ENCODE measurements around the gene LRRC7.
"Not testable (repeated sequence)": the region's sequence is repeated elsewhere in the genome, so short reads cannot be mapped to it uniquely, and the experiment has no call there.

Gene LRRC7

DNA sequence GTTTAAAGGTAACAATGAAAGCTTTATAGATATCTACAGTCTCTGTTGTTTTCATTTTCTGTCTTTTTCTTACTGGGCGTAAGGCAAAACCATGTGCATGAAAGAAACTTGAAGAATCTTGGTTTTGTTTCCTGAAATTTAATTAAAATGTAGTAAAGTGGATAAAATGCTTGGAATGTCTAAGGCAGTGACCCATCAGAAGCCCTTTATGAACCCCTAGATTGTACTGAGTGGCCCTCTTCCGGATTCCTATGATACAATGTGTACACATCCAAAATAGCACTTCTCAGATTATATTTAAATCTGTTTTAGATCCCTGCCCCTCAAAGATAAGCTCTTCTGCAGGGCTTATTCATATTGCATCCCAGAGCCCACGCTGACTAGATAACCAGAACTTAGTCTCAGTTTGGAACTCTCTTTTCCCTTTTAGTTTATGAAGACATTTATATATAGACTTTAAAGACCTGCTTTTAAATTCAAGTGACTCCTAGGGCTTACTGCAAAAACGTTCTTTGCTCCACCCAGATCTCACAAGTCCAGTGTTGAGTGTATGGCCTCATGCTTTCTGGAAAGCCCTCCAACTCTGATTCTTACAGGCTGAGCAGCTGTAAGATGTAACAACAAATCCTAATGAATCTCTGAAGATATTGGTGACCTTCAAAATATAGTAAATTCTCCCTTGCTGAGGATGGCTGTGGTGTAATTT, 142.9 kb downstream of the LRRC7 start:
- H3K27ac ChIP-seq: no peak overlapping the region
- TF ChIP-seq, protein P1, sequence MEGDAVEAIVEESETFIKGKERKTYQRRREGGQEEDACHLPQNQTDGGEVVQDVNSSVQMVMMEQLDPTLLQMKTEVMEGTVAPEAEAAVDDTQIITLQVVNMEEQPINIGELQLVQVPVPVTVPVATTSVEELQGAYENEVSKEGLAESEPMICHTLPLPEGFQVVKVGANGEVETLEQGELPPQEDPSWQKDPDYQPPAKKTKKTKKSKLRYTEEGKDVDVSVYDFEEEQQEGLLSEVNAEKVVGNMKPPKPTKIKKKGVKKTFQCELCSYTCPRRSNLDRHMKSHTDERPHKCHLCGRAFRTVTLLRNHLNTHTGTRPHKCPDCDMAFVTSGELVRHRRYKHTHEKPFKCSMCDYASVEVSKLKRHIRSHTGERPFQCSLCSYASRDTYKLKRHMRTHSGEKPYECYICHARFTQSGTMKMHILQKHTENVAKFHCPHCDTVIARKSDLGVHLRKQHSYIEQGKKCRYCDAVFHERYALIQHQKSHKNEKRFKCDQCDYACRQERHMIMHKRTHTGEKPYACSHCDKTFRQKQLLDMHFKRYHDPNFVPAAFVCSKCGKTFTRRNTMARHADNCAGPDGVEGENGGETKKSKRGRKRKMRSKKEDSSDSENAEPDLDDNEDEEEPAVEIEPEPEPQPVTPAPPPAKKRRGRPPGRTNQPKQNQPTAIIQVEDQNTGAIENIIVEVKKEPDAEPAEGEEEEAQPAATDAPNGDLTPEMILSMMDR (conservative IDR thresholded peaks at IDR 0.05; ENCODE audit: low read depth): no peak
- no peak for DNase-seq (ENCODE audit: low spot score)
- ChIA-PET POLR2A (ENCODE audit: low non-redundant PET) (no interaction called here), CTCF (interaction anchor here (0.6 kb wide), 1 partner anchor 36 kb away, joined by 6 read pairs; no protein-coding TSS in a partner anchor)

DNA sequence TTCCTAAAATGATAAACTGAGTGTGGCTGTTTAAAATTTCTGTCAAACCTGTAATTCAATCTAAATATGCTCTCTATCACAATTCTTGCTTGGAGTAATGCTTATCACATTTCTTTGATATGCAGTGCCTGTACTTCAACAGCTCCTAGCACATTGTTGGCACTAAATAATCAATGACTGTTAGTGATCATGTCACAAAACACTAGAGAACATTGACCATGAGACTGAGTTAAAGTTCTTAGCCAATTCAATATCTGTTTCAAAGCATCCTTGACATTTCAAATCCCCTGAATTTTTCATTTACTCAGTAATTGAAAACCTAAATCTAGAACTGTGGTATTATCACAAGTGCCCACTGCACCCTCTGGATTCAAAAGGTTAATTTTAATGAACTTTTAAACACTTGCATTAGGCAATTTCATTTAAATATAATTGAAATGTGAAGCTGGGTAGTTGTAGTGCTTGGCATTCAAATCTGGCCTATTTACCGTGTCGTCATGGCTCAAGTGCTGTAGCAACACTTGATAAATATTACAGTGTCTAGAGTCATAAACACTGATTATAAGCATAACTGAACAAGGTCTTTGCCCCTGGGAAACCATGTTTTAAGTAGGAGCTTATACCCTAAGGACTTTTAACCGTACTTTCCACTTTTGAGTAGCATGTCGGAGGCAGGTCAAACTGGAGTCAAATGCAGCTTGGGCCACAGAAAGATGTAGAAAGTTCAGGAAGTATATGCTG, 143.6 kb downstream of the LRRC7 start:
- ChIA-PET POLR2A (ENCODE audit: low non-redundant PET) (no interaction called here), CTCF (interaction anchor here (0.6 kb wide), 1 partner anchor 36 kb away, joined by 6 read pairs; no protein-coding TSS in a partner anchor)
- H3K27ac ChIP-seq: no peak overlapping the region
- no peak for DNase-seq (ENCODE audit: low spot score)
- TF ChIP-seq, protein P1 (conservative IDR thresholded peaks at IDR 0.05; ENCODE audit: low read depth): no peak

DNA sequence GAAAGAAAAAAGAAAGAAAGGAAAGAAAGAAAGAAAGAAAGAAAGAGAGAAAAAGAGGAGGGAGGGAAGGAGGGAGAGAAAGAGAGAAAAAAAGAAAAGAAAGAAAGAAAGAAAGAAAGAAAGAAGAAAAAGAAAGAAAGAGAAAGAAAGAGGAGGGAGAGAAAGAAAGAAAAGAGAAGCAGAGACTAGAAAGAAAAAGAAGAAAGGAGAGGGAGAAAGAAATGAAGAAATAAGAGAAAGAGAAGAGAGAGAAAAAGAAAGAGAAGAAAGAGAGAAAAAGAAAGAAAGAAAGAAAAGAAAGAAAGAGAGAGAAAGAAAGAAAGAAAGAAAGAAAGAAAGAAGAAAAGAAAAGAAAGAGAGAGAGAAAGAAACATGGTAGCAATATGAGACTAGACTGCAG, 150.1 kb downstream of the LRRC7 start:
- H3K27ac ChIP-seq; DNase-seq (ENCODE audit: low spot score); CTCF ChIA-PET; POLR2A ChIA-PET (ENCODE audit: low non-redundant PET): not testable (repeated sequence)

DNA sequence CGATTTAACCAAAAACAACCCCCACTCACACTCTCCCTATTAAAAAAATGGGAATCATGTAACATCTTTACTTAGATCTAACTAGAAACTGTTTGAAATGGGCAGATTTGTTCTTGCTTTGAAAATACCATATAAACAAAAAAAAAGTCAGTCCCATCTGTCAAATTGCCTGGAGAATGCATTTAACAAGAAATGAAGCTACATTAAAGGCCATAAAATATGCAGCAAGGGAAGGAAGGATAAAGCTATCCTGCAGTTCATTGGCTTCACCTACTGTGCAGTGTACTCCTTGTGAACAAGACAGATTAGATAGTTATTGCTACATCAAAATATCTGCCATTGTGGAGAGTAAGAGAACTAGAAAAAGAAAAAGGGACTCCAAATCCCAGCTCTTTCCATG, 160.5 kb downstream of the LRRC7 start:
- ChIA-PET POLR2A (ENCODE audit: low non-redundant PET) (no interaction called here), CTCF (interaction anchor here (1.2 kb wide), 1 partner anchor 9 kb away, joined by 4 read pairs; no protein-coding TSS in a partner anchor)
- TF ChIP-seq, protein P1 (conservative IDR thresholded peaks at IDR 0.05; ENCODE audit: low read depth): no peak
- H3K27ac ChIP-seq: no peak overlapping the region
- DNase-seq (ENCODE audit: low spot score): no peak

GRCh38 chr1:69733061-69733460, 165.3 kb downstream of the LRRC7 start:
- CTCF ChIA-PET: no interaction called here
- TF ChIP-seq, protein P1 (conservative IDR thresholded peaks at IDR 0.05; ENCODE audit: low read depth): no peak
- no peak for DNase-seq (ENCODE audit: low spot score)
- POLR2A ChIA-PET (ENCODE audit: low non-redundant PET): no interaction called here
- H3K27ac ChIP-seq: no peak overlapping the region

- H3K27ac ChIP-seq: no peak overlapping the region
- ChIA-PET POLR2A (ENCODE audit: low non-redundant PET) (no interaction called here), CTCF (interaction anchor here (0.6 to 0.7 kb wide), 8 partner anchors 10 to 1135 kb away, joined by 3 to 8 read pairs (median 4); no protein-coding TSS in a partner anchor)
- DNase-seq (ENCODE audit: low spot score): peak; percentile 17
- TF ChIP-seq, protein P1 (conservative IDR thresholded peaks at IDR 0.05; ENCODE audit: low read depth): peak; percentile 74
Measured at GRCh38 chr1:69737527-69738185, 169.9 kb downstream of the LRRC7 start.
